ENCODE measurements around the gene SPATA16.

Gene SPATA16

DNA sequence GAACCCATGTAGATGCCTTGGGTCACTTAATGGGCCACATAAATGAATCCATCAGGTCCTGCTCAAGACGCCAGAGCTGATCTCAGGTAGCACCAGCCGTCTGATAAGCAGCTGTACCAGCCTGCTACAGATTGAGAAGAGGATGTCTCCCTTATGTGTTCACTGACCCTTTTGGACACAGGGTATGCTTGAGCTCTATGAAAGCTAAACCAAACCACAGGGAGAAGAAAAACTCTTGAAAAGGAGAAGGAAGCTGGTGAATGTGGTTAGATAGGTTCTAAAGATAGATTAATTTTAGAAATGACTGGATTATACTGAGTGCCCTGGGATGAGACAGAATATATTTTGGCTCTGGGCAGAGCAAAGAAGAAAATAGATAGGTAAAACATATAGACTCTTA is 187.5 kb downstream of the SPATA16 start:
- TF ChIP-seq YY1 (IDR thresholded peaks at IDR 0.05; ENCODE audit: insufficient read depth, insufficient read length) (no peak), SUZ12 (IDR thresholded peaks at IDR 0.05; ENCODE audit: extremely low read depth, insufficient read depth, insufficient read length) (no peak), ZNF274 (IDR thresholded peaks at IDR 0.05; ENCODE audit: low read depth, low read length) (no peak)
- DNase-seq (ENCODE audit: low read depth, low spot score) = no peak

GRCh38 chr3:172951511-172951910 is 189.5 kb downstream of the SPATA16 start:
- Histone ChIP-seq H3K27me3 (ENCODE audit: insufficient read depth, insufficient read length) (no peaks in the 10 kb centered on the region), H3K9ac (ENCODE audit: insufficient read length, low read depth) (no peak overlapping the region), H3K4me3 (ENCODE audit: insufficient read length, low read depth) (no peak overlapping the region), H3K4me1 (ENCODE audit: insufficient read depth, insufficient read length) (no peaks in the 10 kb centered on the region), H3K36me3 (ENCODE audit: insufficient read depth, insufficient read length, low read length) (no peaks in the 10 kb centered on the region), H3K9me3 (ENCODE audit: insufficient read depth, low read length) (no peaks in the 10 kb centered on the region)
- no peak for DNase-seq (ENCODE audit: low read depth, low spot score)
- TF ChIP-seq YY1 (IDR thresholded peaks at IDR 0.05; ENCODE audit: insufficient read depth, insufficient read length) (no peak), ZNF274 (IDR thresholded peaks at IDR 0.05; ENCODE audit: low read depth, low read length) (no peak), SUZ12 (IDR thresholded peaks at IDR 0.05; ENCODE audit: extremely low read depth, insufficient read depth, insufficient read length) (no peak)

More for the DNA sequence above, 187.5 kb downstream of the SPATA16 start:
- Histone ChIP-seq H3K4me1 (ENCODE audit: insufficient read depth, insufficient read length) (no peaks in the 10 kb centered on the region), H3K27me3 (ENCODE audit: insufficient read depth, insufficient read length) (no peaks in the 10 kb centered on the region), H3K36me3 (ENCODE audit: insufficient read depth, insufficient read length, low read length) (no peaks in the 10 kb centered on the region), H3K4me3 (ENCODE audit: insufficient read length, low read depth) (no peak overlapping the region), H3K9ac (ENCODE audit: insufficient read length, low read depth) (no peak overlapping the region), H3K9me3 (ENCODE audit: insufficient read depth, low read length) (no peaks in the 10 kb centered on the region)

DNA sequence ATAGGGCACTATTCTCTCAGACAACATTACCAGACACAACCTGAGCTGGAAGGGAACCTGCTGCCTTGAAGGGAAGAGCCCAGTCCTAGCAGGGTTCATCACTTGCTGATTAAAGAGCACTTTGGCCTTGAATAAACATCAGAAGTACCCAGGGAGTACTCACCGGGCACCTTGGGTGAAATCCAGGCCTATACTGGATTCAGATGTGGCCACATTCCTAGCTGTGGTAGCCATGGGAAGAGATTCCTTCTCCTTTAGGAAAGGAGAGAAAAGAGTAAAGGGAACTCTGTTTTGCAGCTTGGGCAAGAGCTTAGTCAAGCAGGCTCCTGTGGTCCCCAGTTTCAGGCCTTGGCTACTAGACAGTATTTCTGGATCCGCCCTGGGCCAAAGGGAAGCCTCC is 195.0 kb downstream of the SPATA16 start:
- DNase-seq (ENCODE audit: low read depth, low spot score) = no peak
- no peaks in the 10 kb centered on the region for H3K9me3 ChIP-seq (ENCODE audit: insufficient read depth, low read length)
- TF ChIP-seq SUZ12 (IDR thresholded peaks at IDR 0.05; ENCODE audit: extremely low read depth, insufficient read depth, insufficient read length) (no peak), ZNF274 (IDR thresholded peaks at IDR 0.05; ENCODE audit: low read depth, low read length) (no peak), YY1 (IDR thresholded peaks at IDR 0.05; ENCODE audit: insufficient read depth, insufficient read length) (no peak)
- no peak overlapping the region for H3K9ac ChIP-seq (ENCODE audit: insufficient read length, low read depth)
- H3K27me3 ChIP-seq (ENCODE audit: insufficient read depth, insufficient read length) = no peaks in the 10 kb centered on the region
- no peak overlapping the region for H3K4me3 ChIP-seq (ENCODE audit: insufficient read length, low read depth)
- no peaks in the 10 kb centered on the region for H3K36me3 ChIP-seq (ENCODE audit: insufficient read depth, insufficient read length, low read length)
- H3K4me1 ChIP-seq (ENCODE audit: insufficient read depth, insufficient read length) = no peaks in the 10 kb centered on the region

GRCh38 chr3:172939651-172940293 is 201.3 kb downstream of the SPATA16 start:
- no peak overlapping the region for H3K9ac ChIP-seq (ENCODE audit: insufficient read length, low read depth)
- H3K36me3 ChIP-seq (ENCODE audit: insufficient read depth, insufficient read length, low read length) = no peaks in the 10 kb centered on the region
- H3K27me3 ChIP-seq (ENCODE audit: insufficient read depth, insufficient read length) = no peaks in the 10 kb centered on the region
- H3K4me3 ChIP-seq (ENCODE audit: insufficient read length, low read depth) = no peak overlapping the region
- peak; percentile 18 for DNase-seq (ENCODE audit: low read depth, low spot score)
- H3K9me3 ChIP-seq (ENCODE audit: insufficient read depth, low read length) = no peaks in the 10 kb centered on the region
- no peaks in the 10 kb centered on the region for H3K4me1 ChIP-seq (ENCODE audit: insufficient read depth, insufficient read length)
- no peak for TF ChIP-seq ZNF274 (IDR thresholded peaks at IDR 0.05; ENCODE audit: low read depth, low read length)
- TF ChIP-seq SUZ12 (IDR thresholded peaks at IDR 0.05; ENCODE audit: extremely low read depth, insufficient read depth, insufficient read length) = no peak
- TF ChIP-seq YY1 (IDR thresholded peaks at IDR 0.05; ENCODE audit: insufficient read depth, insufficient read length) = no peak

DNA sequence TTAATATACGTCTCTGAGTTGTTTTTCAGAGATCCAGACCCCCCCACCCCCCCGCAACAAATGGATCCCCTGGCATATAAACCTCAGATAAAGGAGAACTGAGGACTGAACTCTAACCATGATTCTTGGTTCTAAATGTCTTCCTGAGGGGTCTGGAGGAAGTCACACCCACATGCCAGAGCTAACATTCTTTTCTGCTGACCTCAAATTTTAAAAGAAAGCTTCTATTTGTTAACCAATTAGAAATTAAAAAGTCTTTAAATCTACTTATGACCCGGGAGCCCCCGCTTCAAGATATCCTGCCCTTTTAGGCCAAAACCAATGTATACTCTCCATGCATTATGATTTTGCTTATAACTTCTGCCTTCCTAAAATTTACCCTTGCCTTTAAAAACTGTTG is 202.2 kb downstream of the SPATA16 start:
- H3K27me3 ChIP-seq (ENCODE audit: insufficient read depth, insufficient read length) = no peaks in the 10 kb centered on the region
- no peak overlapping the region for H3K9ac ChIP-seq (ENCODE audit: insufficient read length, low read depth)
- no peak for DNase-seq (ENCODE audit: low read depth, low spot score)
- no peaks in the 10 kb centered on the region for H3K4me1 ChIP-seq (ENCODE audit: insufficient read depth, insufficient read length)
- H3K36me3 ChIP-seq (ENCODE audit: insufficient read depth, insufficient read length, low read length) = no peaks in the 10 kb centered on the region
- no peaks in the 10 kb centered on the region for H3K9me3 ChIP-seq (ENCODE audit: insufficient read depth, low read length)
- no peak for TF ChIP-seq YY1 (IDR thresholded peaks at IDR 0.05; ENCODE audit: insufficient read depth, insufficient read length)
- TF ChIP-seq SUZ12 (IDR thresholded peaks at IDR 0.05; ENCODE audit: extremely low read depth, insufficient read depth, insufficient read length) = no peak
- no peak for TF ChIP-seq ZNF274 (IDR thresholded peaks at IDR 0.05; ENCODE audit: low read depth, low read length)
- H3K4me3 ChIP-seq (ENCODE audit: insufficient read length, low read depth) = no peak overlapping the region

DNA sequence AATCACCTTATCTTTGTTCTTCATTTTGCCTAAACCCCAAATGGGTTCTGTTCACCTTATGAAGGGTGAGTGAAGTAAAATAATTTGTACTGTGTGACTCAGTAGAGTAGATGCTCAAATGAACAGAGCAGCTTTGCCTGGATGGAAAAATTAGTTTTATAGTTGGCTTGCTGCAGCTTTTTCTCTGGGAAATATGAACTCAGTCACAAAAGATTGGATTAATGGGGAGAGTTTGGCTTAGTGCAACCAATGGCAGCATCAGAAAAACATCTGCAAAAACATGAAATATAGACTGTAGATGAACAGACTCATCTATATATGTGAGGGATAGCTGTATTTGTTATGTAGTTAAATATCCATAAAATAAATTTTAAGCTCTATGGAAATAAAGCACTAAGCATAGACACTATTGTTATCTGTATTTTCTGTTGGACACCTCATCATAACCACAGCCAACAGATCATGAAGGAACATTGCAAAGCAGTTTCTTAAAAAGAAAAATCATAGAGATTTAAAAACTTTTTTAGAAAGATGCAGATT is 209.2 kb downstream of the SPATA16 start:
- no peaks in the 10 kb centered on the region for H3K4me1 ChIP-seq (ENCODE audit: insufficient read depth, insufficient read length)
- DNase-seq (ENCODE audit: low read depth, low spot score) = no peak

GRCh38 chr3:172929451-172929850 is 211.6 kb downstream of the SPATA16 start:
- no peak for TF ChIP-seq SUZ12 (IDR thresholded peaks at IDR 0.05; ENCODE audit: extremely low read depth, insufficient read depth, insufficient read length)
- no peak for TF ChIP-seq YY1 (IDR thresholded peaks at IDR 0.05; ENCODE audit: insufficient read depth, insufficient read length)
- TF ChIP-seq ZNF274 (IDR thresholded peaks at IDR 0.05; ENCODE audit: low read depth, low read length) = no peak
- no peaks in the 10 kb centered on the region for H3K4me1 ChIP-seq (ENCODE audit: insufficient read depth, insufficient read length)
- no peak for DNase-seq (ENCODE audit: low read depth, low spot score)
- H3K36me3 ChIP-seq (ENCODE audit: insufficient read depth, insufficient read length, low read length) = no peaks in the 10 kb centered on the region
- no peak overlapping the region for H3K4me3 ChIP-seq (ENCODE audit: insufficient read length, low read depth)
- no peaks in the 10 kb centered on the region for H3K9me3 ChIP-seq (ENCODE audit: insufficient read depth, low read length)
- H3K27me3 ChIP-seq (ENCODE audit: insufficient read depth, insufficient read length) = no peaks in the 10 kb centered on the region
- H3K9ac ChIP-seq (ENCODE audit: insufficient read length, low read depth) = no peak overlapping the region

More for the DNA sequence above, 209.2 kb downstream of the SPATA16 start:
- Histone ChIP-seq H3K36me3 (ENCODE audit: insufficient read depth, insufficient read length, low read length) (no peaks in the 10 kb centered on the region), H3K9ac (ENCODE audit: insufficient read length, low read depth) (no peak overlapping the region), H3K4me3 (ENCODE audit: insufficient read length, low read depth) (no peak overlapping the region), H3K27me3 (ENCODE audit: insufficient read depth, insufficient read length) (no peaks in the 10 kb centered on the region), H3K9me3 (ENCODE audit: insufficient read depth, low read length) (no peaks in the 10 kb centered on the region)
- TF ChIP-seq ZNF274 (IDR thresholded peaks at IDR 0.05; ENCODE audit: low read depth, low read length) (no peak), SUZ12 (IDR thresholded peaks at IDR 0.05; ENCODE audit: extremely low read depth, insufficient read depth, insufficient read length) (no peak), YY1 (IDR thresholded peaks at IDR 0.05; ENCODE audit: insufficient read depth, insufficient read length) (no peak)

Data from NT2/D1 (cell line).